ENCODE results near the gene MIA3. TPM values are rescaled to one million over a fixed set of nuclear protein-coding genes. Genes with fewer than 3 reads are reported as not detected.

The MIA3 gene
- total RNA-seq, 4 donors from 2014 or later, result 24.1 to 75.3 (median 47.9) TPM

DNA sequence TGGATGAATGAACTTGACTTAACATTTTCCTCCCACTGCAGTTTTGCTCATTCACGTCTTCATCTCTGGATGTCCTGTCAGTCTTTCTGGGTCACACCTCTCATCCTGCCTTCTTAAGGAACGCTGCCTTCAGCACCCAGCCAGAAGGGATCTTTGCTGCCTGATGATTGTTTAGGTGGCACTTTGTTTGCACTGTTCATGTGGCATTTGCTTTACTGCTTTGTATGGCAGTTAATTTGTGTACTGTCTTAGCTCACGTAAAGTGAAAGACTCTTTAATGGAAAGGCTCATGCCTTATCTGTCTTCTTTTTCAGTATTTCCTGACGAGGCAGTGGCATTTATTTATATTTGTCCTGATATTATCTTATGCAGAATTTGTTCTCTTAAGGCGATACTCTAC lies 4.9 kb downstream of the MIA3 start:
- DNase-seq (no peak), ATAC-seq (no peak)
- H3K27ac ChIP-seq, result no peak overlapping the region
- TF ChIP-seq POLR2A (IDR thresholded peaks at IDR 0.05), result no peak
- TF ChIP-seq, protein P1, sequence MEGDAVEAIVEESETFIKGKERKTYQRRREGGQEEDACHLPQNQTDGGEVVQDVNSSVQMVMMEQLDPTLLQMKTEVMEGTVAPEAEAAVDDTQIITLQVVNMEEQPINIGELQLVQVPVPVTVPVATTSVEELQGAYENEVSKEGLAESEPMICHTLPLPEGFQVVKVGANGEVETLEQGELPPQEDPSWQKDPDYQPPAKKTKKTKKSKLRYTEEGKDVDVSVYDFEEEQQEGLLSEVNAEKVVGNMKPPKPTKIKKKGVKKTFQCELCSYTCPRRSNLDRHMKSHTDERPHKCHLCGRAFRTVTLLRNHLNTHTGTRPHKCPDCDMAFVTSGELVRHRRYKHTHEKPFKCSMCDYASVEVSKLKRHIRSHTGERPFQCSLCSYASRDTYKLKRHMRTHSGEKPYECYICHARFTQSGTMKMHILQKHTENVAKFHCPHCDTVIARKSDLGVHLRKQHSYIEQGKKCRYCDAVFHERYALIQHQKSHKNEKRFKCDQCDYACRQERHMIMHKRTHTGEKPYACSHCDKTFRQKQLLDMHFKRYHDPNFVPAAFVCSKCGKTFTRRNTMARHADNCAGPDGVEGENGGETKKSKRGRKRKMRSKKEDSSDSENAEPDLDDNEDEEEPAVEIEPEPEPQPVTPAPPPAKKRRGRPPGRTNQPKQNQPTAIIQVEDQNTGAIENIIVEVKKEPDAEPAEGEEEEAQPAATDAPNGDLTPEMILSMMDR (IDR thresholded peaks at IDR 0.05 in 4 of 5, conservative IDR thresholded peaks at IDR 0.05 in 1 of 5), result no peak
- H3K4me3 ChIP-seq, result no peak overlapping the region
- H3K9me3 ChIP-seq, result no peaks in the 10 kb centered on the region
- peaks cover 0 to 52% of the 10 kb centered on the region in 2 donors for H3K36me3 ChIP-seq
- in situ Hi-C loops (cut with MboI; ENCODE audit: low sequenced_read_pairs in 4 of 4) (no loop called here), intact Hi-C loops (cut with DNase I; ENCODE audit: low total_unique reads) (no loop called here)
- H3K27me3 ChIP-seq, result no peaks in the 10 kb centered on the region
- H3K4me1 ChIP-seq, result peaks cover 6 to 10% of the 10 kb centered on the region in 2 donors

GRCh38 chr1:222623458-222623857 lies 5.6 kb downstream of the MIA3 start:
- TF ChIP-seq POLR2A (IDR thresholded peaks at IDR 0.05), result no peak
- TF ChIP-seq, protein P1 (IDR thresholded peaks at IDR 0.05 in 4 of 5, conservative IDR thresholded peaks at IDR 0.05 in 1 of 5), result no peak
- in situ Hi-C loops (cut with MboI; ENCODE audit: low sequenced_read_pairs in 4 of 4), result no loop called here
- Histone ChIP-seq H3K4me1 (peaks cover 6 to 10% of the 10 kb centered on the region in 2 donors), H3K27me3 (no peaks in the 10 kb centered on the region), H3K36me3 (peaks cover 0 to 59% of the 10 kb centered on the region in 2 donors), H3K9me3 (no peaks in the 10 kb centered on the region), H3K4me3 (no peak overlapping the region), H3K27ac (no peak overlapping the region)
- DNase-seq (no peak), ATAC-seq (no peak)
- intact Hi-C loops (cut with DNase I; ENCODE audit: low total_unique reads), result no loop called here

DNA sequence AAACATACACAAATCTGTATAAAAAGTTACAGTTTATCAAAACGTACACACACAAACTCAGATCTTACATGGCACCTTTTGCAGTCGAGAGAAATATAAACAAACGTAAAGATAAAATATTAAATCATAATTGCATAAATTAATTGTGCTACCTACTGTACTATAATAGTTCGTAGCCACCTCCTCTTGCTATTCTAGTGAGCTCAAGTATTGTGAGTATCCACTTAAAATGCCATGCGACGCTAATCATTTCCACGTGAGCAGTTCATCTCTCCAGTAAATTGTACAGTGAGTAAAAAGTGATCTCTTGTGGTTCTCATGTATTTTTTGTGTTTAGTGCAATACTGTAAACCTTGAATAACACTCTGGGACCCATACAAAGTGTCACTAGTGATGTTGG lies 6.3 kb downstream of the MIA3 start:
- in situ Hi-C loops (cut with MboI; ENCODE audit: low sequenced_read_pairs in 4 of 4), result no loop called here

DNA sequence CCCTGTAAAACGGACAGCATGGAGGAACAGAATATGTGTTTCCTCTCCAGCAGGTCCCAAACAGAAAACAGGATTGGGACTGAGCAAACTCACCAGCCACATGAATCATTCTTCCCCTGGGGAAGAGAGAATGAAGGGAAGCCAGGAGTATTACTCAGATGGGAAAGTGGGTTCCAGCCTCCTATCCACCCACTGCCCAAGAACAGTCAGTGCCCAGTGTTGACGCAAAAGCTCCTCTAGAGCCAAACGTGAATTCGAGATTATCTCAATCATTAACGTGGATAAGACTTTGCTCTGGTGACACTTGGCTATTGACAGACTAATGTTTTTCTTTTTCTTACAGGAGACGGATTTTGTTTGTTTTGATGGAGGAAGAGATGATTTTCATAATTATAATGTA lies 9.3 kb downstream of the MIA3 start:
- in situ Hi-C loops (cut with MboI; ENCODE audit: low sequenced_read_pairs in 4 of 4), result loop anchor here (25.0 kb wide), 1 partner anchor 890 kb away; the partner anchor contains the start of gene DUSP10 (in 4 of the 4)
- no peak overlapping the region for H3K27ac ChIP-seq

More for the DNA sequence above, 6.3 kb downstream of the MIA3 start:
- no peak overlapping the region for H3K27ac ChIP-seq
- DNase-seq, result no peak
- no peaks in the 10 kb centered on the region for H3K9me3 ChIP-seq
- H3K4me3 ChIP-seq, result no peak overlapping the region
- no peaks in the 10 kb centered on the region for H3K27me3 ChIP-seq
- peaks cover 0 to 65% of the 10 kb centered on the region in 2 donors for H3K36me3 ChIP-seq
- peaks cover 5 to 6% of the 10 kb centered on the region in 2 donors for H3K4me1 ChIP-seq
- ATAC-seq, result no peak
- TF ChIP-seq, protein P1 (IDR thresholded peaks at IDR 0.05 in 4 of 5, conservative IDR thresholded peaks at IDR 0.05 in 1 of 5), result no peak
- TF ChIP-seq POLR2A (IDR thresholded peaks at IDR 0.05), result no peak
- intact Hi-C loops (cut with DNase I; ENCODE audit: low total_unique reads), result no loop called here

More for the DNA sequence above, 9.3 kb downstream of the MIA3 start:
- ATAC-seq, result peak; percentile 51 to 60
- Histone ChIP-seq H3K4me1 (no peaks in the 10 kb centered on the region), H3K9me3 (no peaks in the 10 kb centered on the region), H3K27me3 (no peaks in the 10 kb centered on the region), H3K4me3 (no peak overlapping the region), H3K36me3 (peaks cover 0 to 68% of the 10 kb centered on the region in 2 donors)
- TF ChIP-seq, protein P1 (IDR thresholded peaks at IDR 0.05 in 4 of 5, conservative IDR thresholded peaks at IDR 0.05 in 1 of 5), result no peak
- TF ChIP-seq POLR2A (IDR thresholded peaks at IDR 0.05), result no peak
- DNase-seq, result peak in 1 of 2 donors; percentile 30
- intact Hi-C loops (cut with DNase I; ENCODE audit: low total_unique reads), result no loop called here

All from gastrocnemius medialis (tissue), 4 donors.